ENCODE results near the gene LENEP.

Gene LENEP

GRCh38 chr1:155035936-155036335 lies 42.5 kb downstream of the LENEP start:
- TF ChIP-seq CTCF (conservative IDR thresholded peaks at IDR 0.05; ENCODE audit: low read length), result no peak
- no peak for DNase-seq (ENCODE audit: low read depth)
- H3K4me3 ChIP-seq (ENCODE audit: low read length), result no peak overlapping the region

- TF ChIP-seq CTCF (conservative IDR thresholded peaks at IDR 0.05; ENCODE audit: low read length), result no peak
- H3K4me3 ChIP-seq (ENCODE audit: low read length), result no peak overlapping the region
- no peak for DNase-seq (ENCODE audit: low read depth)
These were observed 43.7 kb downstream of the LENEP start for GRCh38 chr1:155037043-155037442.

GRCh38 chr1:155037851-155038441 lies 44.6 kb downstream of the LENEP start:
- no peak overlapping the region for H3K4me3 ChIP-seq (ENCODE audit: low read length)
- no peak for DNase-seq (ENCODE audit: low read depth)
- TF ChIP-seq CTCF (conservative IDR thresholded peaks at IDR 0.05; ENCODE audit: low read length), result no peak

- no peak for TF ChIP-seq CTCF (conservative IDR thresholded peaks at IDR 0.05; ENCODE audit: low read length)
- peak; percentile 25 for DNase-seq (ENCODE audit: low read depth)
- H3K4me3 ChIP-seq (ENCODE audit: low read length), result no peak overlapping the region
These were observed 45.4 kb downstream of the LENEP start for GRCh38 chr1:155038602-155039307.

- no peak for TF ChIP-seq CTCF (conservative IDR thresholded peaks at IDR 0.05; ENCODE audit: low read length)
- DNase-seq (ENCODE audit: low read depth), result no peak
- no peak overlapping the region for H3K4me3 ChIP-seq (ENCODE audit: low read length)
These were observed 45.9 kb downstream of the LENEP start for GRCh38 chr1:155039308-155039669.

GRCh38 chr1:155040358-155041093 lies 47.1 kb downstream of the LENEP start:
- TF ChIP-seq CTCF (conservative IDR thresholded peaks at IDR 0.05; ENCODE audit: low read length), result no peak
- no peak for DNase-seq (ENCODE audit: low read depth)
- no peak overlapping the region for H3K4me3 ChIP-seq (ENCODE audit: low read length)

GRCh38 chr1:155042789-155043188 lies 49.4 kb downstream of the LENEP start:
- no peak for TF ChIP-seq CTCF (conservative IDR thresholded peaks at IDR 0.05; ENCODE audit: low read length)
- no peak overlapping the region for H3K4me3 ChIP-seq (ENCODE audit: low read length)
- no peak for DNase-seq (ENCODE audit: low read depth)
